SKM-1 treated with dmso at 0.1 percent for 144 hours (cell line): Measurements from ENCODE around the gene CDC26.
"Not testable (repeated sequence)": the region's sequence is repeated elsewhere in the genome, so short reads cannot be mapped to it uniquely, and the experiment has no call there.

Experiments used
- DNase-seq: peaks from one replicate; lab custom pipeline; 2025; ENCODE audit not compliant: unreplicated experiment; lab: John Stamatoyannopoulos, UW

Gene CDC26

DNA sequence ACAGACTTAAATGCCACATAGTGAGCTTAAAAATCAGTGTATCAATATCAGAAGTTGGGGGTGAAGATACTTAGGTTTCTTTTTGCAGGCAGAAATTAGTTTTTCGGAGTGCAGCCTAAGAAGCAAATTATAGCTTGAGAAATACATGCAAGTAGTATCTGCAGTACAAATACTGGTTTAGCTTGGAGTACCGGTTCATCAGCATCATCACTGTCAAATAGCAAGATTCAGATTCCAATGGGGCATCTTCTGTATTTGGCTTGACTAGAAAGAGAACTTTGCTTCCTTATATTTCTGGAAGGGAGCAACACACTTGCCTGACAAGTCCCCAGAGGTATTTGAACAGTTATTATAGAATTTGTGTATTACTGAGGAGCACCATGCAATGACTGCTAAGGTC lies 34.2 kb downstream of the CDC26 start:
- DNase-seq = no peak

DNA sequence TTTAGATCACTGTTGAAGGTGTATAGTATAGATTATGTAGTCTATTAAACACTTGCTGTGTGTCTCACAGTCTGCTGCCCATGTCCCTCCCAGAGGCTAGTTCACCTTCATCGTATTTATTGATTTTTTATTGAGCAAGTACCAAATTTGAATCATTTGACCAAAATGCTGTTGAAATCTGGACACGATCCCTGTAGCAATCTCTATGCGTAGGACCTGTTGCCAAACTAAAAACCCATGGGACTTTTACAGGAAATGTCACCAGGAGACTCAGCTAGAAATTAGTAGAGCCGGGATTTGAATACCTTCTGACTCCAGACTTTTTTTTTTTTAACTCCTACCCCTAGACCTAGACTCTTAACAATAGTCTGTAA lies 36.5 kb downstream of the CDC26 start:
- no peak for DNase-seq

DNA sequence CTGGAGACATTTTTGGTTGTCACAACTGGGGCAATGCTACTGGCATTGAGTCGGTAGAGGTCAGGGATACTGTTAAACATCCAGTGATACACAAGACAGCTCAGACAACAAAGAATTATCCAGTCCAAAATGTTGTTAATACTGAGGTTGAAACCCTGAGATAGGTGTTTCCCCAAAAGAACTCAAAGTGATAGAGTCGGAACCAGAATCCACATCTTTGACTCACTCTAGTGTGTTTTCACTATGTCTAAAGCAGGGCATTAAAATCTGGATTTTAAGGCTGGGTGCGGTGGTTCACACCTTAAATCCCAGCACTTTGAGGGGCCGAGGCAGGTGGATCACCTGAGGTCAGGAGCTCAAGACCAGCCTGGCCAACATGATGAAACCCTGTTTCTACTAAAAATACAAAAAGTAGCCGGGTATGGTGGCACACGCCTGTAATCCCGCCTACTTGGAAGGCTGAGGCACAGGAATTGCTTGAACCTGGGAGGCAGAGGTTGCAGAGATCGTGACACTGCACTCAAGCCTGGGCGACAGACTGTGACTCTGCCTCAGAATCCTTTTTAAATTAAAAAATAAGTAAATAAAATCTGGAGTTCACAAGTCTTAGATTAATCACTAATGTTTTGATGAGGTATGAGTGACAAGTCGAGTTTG lies 37.0 kb downstream of the CDC26 start:
- no peak for DNase-seq

DNA sequence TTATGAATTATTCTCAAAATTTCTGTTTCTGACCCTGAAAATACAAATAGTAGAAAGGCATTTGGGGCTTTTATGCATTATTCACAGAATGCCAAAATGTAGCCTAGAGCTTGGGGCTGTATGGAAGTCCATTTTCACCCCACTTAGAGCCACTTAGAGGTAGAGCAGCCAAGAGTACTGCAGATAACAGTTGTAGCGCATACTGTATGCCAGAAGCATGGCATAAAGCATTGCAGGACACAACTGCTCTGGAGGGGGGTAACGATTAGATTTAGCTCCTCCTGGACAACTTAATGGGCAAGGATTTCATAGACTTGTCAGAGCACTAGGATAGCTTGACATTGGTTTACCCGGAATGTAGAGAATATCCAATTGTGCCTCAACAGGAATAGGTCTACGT lies 38.3 kb downstream of the CDC26 start:
- no peak for DNase-seq

DNA sequence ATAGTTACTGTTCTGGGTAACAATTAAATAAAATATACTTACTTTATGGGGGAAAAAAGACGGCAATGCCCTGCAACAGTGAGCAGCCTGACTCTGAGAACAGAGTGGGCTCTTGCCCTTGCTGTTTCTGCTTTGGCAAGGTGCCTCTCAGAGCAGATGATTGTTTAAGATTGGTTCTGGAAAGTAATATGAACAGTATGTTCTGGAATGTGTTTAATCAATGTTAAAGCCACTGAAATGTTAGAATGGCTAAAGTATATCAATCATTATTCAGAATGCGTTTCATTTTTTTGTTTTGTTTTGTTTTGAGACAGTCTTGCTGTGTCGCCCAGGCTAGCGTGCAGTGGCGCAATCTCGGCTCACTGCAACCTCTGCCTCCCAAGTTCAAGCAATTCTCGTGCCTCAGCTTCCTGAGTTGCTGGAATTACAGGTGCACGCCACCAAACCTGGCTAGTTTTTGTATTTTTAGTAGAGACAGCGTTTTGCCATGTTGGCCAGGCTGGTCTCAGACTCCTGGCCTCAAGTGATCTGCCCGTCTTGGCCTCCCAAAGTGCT lies 39.6 kb downstream of the CDC26 start:
- not testable (repeated sequence) for DNase-seq

DNA sequence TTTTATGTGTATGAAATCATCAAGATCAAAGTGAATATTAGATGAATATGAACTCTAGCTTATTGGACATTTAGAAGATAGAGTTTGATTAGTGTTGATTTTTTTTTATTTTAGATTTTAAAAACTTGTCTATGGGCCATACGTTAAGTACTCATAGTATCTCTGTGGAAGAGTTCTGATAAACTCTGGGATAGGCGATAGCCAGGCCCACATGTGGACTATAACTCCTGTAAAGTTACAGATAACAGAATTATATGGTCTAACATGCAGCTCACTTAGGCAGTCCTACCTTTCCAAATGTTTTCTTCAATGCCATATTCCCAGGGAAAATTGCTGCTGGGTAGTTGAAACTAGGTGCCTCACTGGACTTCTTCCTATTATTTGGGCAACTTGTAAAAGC lies 43.7 kb downstream of the CDC26 start:
- DNase-seq = no peak

DNA sequence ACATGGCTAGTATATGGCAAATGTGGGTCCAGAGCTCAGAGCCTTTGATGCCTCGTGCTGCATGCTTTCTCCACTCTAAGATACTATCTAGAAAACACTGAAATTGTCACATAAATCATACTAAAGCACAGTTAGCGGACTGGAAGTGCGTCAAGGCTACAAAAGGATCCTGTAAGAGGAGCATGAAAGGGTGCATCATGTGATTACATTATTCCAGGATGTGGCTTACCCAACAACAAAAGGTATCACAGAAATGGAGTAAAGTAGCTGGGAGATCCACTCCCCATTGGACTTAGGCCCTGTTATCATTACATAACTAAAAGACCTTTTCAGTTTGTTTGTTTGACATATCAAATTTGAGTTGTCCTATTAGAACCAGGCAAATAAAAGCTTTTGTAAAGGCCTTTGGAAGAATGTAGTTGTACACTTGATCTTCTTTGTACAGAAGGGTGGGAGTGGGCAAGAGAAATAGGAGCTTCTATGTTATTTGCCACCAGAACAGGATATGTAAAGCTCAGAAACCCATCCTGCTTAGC lies 47.2 kb downstream of the CDC26 start:
- no peak for DNase-seq

DNA sequence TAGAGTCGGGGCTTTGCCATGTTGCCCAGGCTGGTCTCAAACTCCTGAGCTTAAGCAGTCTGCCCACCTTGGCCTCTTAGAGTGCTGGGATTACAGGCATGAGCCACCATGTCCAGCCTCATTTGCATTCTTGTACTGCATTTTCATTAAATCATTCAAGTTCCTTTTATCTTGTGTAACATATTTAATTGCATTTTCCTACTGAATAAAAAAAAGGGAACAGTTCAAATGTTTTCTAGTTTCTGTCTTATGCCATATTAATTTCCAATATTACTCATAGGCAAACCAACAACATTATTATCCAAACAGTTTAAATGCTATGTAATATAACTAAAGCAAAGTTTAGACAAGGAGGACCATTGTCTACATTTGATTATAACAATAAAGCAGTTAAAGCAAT lies 47.9 kb downstream of the CDC26 start:
- no peak for DNase-seq

DNA sequence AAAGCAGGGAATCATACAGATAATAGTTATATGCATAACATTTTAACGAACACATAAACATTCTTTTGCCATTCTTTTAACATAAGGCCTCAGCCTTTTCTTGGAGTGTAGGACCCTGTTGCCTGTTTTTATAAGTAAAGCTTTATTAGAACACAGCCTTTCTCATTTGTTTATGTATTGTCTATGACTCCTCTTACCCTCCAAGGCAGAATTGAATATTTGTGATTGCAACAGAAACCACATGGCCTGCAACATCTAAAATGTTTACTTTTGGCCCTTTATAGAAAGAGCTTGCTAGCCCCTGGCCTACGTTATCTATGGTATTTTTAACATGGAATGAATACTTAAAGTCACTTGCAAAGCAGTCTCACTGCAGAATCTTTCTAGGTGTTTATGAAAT lies 51.4 kb downstream of the CDC26 start:
- DNase-seq = no peak

DNA sequence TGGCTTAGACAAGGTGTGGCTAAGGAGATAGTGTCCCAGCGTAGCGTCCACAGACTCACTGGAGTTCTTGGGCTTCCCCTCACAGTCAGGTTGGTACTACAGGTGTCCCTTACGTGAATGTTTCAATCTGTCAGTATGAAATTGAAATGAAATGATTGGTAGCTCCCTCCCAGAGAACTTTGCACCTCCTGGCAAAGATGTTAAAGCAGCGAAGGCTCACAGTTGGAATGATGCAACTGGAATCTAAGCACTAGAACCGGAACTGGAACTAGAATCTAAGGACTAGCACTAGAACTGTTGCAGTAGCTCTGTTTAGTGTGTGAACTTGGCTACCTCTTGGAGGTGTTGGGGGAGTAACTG lies 52.9 kb downstream of the CDC26 start:
- no peak for DNase-seq

DNA sequence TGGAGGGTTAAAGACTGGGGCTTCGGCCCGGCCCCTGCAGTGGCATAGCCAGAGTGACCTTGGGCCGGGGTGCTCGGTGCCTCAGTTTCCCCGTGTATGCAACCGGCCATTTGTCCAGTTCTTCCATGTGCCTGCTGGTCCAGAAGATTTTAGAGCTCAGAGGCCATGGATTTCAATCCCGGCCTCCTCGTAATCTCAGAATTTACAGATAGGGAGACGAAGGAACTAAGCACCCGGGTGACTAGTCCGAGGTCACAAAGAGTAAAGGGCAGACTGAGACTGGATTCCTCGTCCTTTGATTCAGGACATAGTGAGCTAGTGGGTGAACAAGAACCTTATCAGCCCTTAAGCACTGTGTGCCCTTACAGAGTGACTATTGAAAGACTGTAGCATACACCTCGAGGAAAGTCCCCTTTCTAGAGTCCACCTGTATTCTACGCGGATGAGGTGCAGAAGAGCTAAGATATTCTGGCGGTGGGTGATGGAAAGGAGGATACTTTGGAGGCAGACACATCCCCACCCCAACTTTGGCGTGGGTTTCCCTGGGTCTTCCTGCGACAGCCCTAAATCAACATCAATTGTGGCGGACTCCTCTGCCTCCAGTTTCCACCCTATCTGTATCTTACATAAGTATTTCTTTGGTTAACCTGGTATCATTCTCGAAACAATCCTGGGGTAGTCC lies 53.4 kb downstream of the CDC26 start:
- DNase-seq = no peak

DNA sequence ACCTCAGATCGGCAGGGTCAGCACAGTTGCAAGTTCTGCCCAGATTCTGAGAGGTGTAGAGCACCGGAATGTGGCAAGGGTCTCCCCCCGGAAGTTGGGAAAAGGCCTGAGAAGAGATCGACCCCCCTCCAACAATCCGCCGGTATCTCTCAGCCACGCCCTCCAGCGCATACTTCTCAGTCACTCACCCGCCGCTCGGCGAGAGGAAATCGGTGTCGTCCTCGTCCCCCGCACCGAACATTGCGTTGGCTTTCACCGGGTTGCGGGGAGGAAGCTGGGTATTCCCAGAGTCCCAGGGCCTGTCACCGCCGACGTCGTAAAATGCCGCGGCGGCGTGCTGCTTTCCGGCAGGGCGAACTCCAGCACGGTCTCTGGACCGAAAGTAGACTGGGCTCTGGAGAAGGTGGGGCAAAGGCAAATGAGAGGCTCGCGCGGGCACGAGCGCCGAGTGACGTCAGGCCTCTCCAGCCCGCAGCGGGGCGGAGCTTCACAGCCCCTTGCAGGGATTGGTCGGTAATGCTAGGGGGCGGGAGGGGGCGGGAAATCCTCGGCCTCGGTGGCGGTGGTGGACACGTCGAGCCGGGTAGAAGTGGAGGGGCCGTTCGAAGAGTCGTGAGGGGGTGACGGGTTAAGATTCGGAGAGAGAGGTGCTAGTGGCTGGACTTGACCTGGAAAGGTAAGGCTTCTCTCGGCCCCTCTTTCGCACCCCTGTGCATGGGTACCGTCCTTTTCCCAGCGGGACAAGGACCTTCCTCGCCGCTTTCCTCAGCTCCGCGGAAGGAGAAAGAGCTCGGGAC lies 54.2 kb downstream of the CDC26 start, which contains the start of the genes FKBP15 and SLC31A1:
Gene FKBP15 (minus strand): TSS at position 275 of the 797 bp plus-strand sequence. CDS start 34 bp downstream, at position 241.
Gene SLC31A1 (plus strand): TSS at position 542 of the 797 bp plus-strand sequence. CDS start 34,605 bp downstream, outside the sequence.
- peak; percentile 78 for DNase-seq

DNA sequence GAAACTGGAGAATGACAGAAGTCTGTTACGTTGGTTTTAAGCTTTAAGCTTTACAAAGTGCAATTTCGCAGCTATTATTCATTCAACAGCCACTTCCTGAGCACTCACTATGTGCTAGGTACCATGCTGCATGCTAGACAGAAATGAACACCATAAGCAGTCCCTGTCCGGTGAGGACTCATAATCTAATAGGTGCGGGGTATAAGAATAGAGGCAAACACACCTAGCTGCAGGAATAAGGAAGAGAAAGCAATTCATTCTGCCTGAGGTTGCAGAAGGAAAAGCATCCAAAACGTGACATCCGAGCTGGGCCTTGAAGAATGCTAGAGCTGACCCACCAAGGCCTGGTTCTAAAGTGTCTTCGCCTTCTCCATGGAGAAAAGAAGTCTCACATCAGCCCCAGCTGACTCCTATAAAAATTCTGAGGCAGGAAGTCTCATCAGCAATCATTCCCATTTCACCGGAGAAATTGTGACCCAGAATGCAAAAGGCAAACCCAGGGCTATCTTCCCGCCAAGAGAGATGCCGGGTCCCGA lies 54.8 kb downstream of the CDC26 start:
- no peak for DNase-seq

DNA sequence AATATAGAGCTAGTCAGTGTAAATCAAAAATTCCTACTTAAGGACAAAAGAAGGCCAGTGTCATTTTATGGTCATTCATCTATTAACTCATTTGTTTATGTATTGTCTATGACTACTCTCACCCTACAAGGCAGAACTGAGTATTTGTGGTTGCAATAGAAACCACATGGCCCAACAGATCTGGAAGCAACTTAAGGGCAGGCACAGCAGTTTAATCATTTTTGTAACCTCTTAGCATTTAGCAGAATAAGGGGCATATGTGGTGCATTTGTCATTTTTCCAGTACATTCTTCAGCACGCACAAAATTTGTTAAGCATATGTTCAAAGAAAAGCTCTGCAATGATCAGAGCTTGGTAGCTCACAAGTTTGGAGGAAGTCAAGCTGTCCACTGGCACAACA lies 55.4 kb downstream of the CDC26 start:
- peak; percentile 10 for DNase-seq

DNA sequence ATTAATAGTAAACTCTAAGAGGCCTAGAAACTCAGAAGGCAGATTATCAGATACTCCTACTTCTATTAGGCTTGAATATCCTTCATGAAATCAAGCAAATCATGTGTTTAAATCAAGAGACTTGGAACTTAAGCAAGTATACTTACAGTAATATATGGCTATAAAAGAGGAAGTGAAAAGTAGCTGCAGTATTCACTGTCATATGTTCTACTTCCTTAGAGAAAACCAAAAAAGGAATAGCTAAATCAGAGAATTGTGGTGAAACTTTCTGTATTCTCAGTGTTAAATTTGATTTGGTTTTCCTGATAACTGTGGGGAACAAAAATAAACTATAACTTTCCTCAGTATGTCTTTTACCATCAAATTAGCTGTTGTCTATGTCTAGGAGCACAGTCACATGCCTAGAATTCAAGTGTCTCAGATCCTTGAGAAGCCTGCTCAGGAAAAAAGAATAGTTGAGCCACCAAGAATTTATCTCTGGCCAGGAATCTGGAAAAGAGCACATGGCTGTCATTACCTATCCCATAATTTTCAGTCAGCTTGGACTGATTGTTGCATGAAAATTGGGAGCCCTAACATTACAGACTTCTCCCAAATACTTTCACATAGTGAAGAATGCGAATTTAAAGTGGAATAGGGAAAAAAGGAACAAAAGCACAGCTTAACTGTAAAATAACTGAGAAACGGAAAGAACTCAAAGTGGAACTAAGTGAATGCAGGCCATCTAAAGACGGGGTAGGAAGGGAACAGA lies 56.0 kb downstream of the CDC26 start:
- peak; percentile 41 for DNase-seq
